Ovary (tissue), 3 donors: ENCODE results near the gene ZNF532.

Experiments
- CTCF ChIP-seq, 3 donors: fragments of 450-650 bp in 2 of 3; fragments of 200-600 bp in 1 of 3; IDR thresholded peaks; one replicate each; pipeline versions ENCODE4 v1.5.1 to v1.8.0; 2016 to 2022; ENCODE audit warnings: antibody characterized with exemption in 3 of 3, mild to moderate bottlenecking in 1 of 3
- POLR2A ChIP-seq: fragments of 450-650 bp; IDR thresholded peaks from one replicate; pipeline ENCODE4 v1.6.1; 2017; ENCODE audit warnings: antibody characterized with exemption, mild to moderate bottlenecking, moderate library complexity
- donor health status: DM: no; HTN: no; CAD: no.

- TF ChIP-seq CTCF (IDR thresholded peaks at IDR 0.05) (no peak), POLR2A (no peak)
Measured at GRCh38 chr18:59006461-59007067, 141.9 kb downstream of the ZNF532 start.
